Gastrocnemius medialis (tissue), 4 donors: ENCODE results near the gene CADM2.

Experiments used
- CTCF ChIP-seq, 5 experiments: fragments of 450-650 bp in 3 of 5; fragments of 200-600 bp in 2 of 5; sonication (generic) in 2 of 5; IDR thresholded peaks in 4 of 5; conservative IDR thresholded peaks in 1 of 5; 1 replicate in 4 of 5; 2 replicates in 1 of 5; pipeline ENCODE4 v1.5.1; 2016 to 2019; ENCODE audit warnings: antibody characterized with exemption in 5 of 5, mild to moderate bottlenecking in 3 of 5, moderate library complexity in 3 of 5
- POLR2A ChIP-seq, 2 donors: fragments of 450-650 bp; IDR thresholded peaks; one replicate each; pipeline ENCODE4 v1.6.1; 2017; ENCODE audit warnings: antibody characterized with exemption in 2 of 2, mild to moderate bottlenecking in 2 of 2, moderate library complexity in 2 of 2

GRCh38 chr3:85258326-85258725 lies 299.5 kb downstream of the CADM2 start:
- TF ChIP-seq CTCF (IDR thresholded peaks at IDR 0.05 in 4 of 5, conservative IDR thresholded peaks at IDR 0.05 in 1 of 5): no peak
- no peak for TF ChIP-seq POLR2A (IDR thresholded peaks at IDR 0.05)
